PC-3 (cell line): Measurements from ENCODE around the gene PDE6A.

ENCODE experiments used
- EZH2phosphoT487 ChIP-seq: fragments of 300-600 bp; sonication (generic); IDR thresholded peaks from 2 replicates; pipeline ENCODE4 v1.6.1; 2018; ENCODE audit warnings: mild to moderate bottlenecking, antibody characterized with exemption, low read length, borderline replicate concordance
- TF ChIP-seq, protein P1 (sequence below): fragments of 300-600 bp; sonication (generic); conservative IDR thresholded peaks from 2 replicates; pipeline ENCODE4 v1.5.1; 2017; ENCODE audit warnings: antibody characterized with exemption, low read depth, mild to moderate bottlenecking, low read length

DNA sequence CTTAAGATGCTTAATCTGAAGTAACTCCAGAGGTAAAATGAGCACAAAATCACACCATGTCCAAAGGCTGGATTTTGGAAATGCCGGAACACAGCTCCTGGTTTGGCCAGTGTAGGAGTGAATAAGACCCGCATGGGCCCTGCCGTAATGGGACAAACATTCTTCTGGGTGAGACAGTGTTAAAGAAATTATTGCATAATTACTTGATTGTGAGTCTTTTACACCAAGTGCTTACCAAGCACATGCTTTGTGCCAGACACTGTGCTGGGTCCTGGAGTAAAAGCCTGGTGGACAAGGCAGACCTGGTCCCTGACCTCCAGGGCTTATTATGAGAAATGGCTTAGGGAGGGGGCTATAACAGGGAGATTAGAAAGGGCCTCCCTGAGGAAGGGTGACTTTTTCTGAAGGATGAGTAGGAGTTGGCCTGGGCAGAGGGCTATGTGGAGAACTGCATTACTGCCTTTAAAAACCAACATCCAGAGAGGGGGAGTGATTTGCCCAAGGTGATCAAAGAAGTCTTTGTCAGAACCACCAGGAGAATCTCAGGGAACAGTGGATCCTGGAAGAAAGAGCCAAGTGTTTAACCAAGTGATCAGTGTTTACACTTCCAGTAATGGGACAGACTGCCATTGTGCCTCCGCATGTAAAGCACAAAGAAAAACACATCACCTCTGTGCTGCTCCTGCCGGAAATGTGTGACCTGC lies 3.5 kb downstream of the PDE6A start:
- TF ChIP-seq, protein P1, sequence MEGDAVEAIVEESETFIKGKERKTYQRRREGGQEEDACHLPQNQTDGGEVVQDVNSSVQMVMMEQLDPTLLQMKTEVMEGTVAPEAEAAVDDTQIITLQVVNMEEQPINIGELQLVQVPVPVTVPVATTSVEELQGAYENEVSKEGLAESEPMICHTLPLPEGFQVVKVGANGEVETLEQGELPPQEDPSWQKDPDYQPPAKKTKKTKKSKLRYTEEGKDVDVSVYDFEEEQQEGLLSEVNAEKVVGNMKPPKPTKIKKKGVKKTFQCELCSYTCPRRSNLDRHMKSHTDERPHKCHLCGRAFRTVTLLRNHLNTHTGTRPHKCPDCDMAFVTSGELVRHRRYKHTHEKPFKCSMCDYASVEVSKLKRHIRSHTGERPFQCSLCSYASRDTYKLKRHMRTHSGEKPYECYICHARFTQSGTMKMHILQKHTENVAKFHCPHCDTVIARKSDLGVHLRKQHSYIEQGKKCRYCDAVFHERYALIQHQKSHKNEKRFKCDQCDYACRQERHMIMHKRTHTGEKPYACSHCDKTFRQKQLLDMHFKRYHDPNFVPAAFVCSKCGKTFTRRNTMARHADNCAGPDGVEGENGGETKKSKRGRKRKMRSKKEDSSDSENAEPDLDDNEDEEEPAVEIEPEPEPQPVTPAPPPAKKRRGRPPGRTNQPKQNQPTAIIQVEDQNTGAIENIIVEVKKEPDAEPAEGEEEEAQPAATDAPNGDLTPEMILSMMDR: no peak
- TF ChIP-seq EZH2phosphoT487: no peak
